HL-60 (cell line): ENCODE results near the gene TSPAN17.

Experiments used
- DNase-seq, 2 experiments: peaks; one replicate each; pipeline ENCODE4 v3.0.0-alpha.2; 2010 to 2020; ENCODE audit warnings: low read depth in 1 of 2, low spot score in 1 of 2
- H3K27ac ChIP-seq: fragments of 250-450 bp; sonication (Bioruptor Pico); replicated peaks from 2 replicates; pipeline ENCODE4 v1.5.1; 2020; ENCODE audit warnings: mild to moderate bottlenecking, moderate library complexity
- H3K27me3 ChIP-seq: fragments of 250-450 bp; sonication (Bioruptor Pico); 2 replicates; pipeline ENCODE4 v1.5.1; 2021; ENCODE audit warnings: mild to moderate bottlenecking, moderate library complexity; ENCODE audit not compliant: insufficient read depth, poor library complexity, severe bottlenecking
- H3K4me3 ChIP-seq: replicated peaks from 2 replicates; pipeline ENCODE4 v1.5.1; 2011; ENCODE audit warnings: mild to moderate bottlenecking, control low read depth, low read length; ENCODE audit not compliant: insufficient read depth
- GABPA ChIP-seq: IDR thresholded peaks from 2 replicates; pipeline ENCODE4 v1.6.1; 2012; ENCODE audit warnings: low read depth
- POLR2AphosphoS5 ChIP-seq: IDR thresholded peaks from 2 replicates; pipeline ENCODE4 v1.6.1; 2012; ENCODE audit warnings: low read depth
- SPI1 ChIP-seq: IDR thresholded peaks from 2 replicates; pipeline ENCODE4 v1.6.1; 2012; ENCODE audit warnings: low read depth, mild to moderate bottlenecking, borderline replicate concordance
- TF ChIP-seq, protein P1 (sequence below): IDR thresholded peaks from 2 replicates; pipeline ENCODE4 v1.6.1; 2012; ENCODE audit warnings: low read depth; ENCODE audit not compliant: insufficient replicate concordance
- TF ChIP-seq, protein P2 (sequence below): IDR thresholded peaks from one replicate; pipeline ENCODE4 v1.5.1; 2011; ENCODE audit warnings: low read length, control low read depth, inconsistent platforms; ENCODE audit not compliant: insufficient read depth

Gene TSPAN17

DNA sequence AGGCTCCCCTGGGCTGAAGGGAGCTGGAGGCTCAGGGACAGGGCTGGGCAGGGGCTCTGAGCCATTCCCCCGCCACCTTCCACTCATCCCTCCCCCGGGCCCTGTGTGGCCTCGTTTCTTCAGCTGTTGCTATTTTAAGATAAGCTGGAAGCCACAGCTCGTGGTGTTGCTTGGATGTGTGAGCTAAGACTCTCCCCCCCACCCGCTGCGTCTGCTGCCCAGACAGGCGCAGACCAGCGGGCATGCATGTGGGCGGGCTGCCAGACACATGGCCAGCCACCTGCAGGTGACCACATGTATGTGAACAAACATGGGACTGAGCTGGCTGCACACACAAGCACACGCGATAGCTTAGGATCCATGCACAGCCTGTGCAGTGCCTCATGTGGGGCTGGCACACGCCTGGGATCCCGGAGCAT lies 25.6 kb upstream of the TSPAN17 start:
- H3K27ac ChIP-seq, result no peak overlapping the region
- TF ChIP-seq POLR2AphosphoS5, result no peak
- TF ChIP-seq, protein P1, sequence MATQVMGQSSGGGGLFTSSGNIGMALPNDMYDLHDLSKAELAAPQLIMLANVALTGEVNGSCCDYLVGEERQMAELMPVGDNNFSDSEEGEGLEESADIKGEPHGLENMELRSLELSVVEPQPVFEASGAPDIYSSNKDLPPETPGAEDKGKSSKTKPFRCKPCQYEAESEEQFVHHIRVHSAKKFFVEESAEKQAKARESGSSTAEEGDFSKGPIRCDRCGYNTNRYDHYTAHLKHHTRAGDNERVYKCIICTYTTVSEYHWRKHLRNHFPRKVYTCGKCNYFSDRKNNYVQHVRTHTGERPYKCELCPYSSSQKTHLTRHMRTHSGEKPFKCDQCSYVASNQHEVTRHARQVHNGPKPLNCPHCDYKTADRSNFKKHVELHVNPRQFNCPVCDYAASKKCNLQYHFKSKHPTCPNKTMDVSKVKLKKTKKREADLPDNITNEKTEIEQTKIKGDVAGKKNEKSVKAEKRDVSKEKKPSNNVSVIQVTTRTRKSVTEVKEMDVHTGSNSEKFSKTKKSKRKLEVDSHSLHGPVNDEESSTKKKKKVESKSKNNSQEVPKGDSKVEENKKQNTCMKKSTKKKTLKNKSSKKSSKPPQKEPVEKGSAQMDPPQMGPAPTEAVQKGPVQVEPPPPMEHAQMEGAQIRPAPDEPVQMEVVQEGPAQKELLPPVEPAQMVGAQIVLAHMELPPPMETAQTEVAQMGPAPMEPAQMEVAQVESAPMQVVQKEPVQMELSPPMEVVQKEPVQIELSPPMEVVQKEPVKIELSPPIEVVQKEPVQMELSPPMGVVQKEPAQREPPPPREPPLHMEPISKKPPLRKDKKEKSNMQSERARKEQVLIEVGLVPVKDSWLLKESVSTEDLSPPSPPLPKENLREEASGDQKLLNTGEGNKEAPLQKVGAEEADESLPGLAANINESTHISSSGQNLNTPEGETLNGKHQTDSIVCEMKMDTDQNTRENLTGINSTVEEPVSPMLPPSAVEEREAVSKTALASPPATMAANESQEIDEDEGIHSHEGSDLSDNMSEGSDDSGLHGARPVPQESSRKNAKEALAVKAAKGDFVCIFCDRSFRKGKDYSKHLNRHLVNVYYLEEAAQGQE, result no peak
- TF ChIP-seq, protein P2, sequence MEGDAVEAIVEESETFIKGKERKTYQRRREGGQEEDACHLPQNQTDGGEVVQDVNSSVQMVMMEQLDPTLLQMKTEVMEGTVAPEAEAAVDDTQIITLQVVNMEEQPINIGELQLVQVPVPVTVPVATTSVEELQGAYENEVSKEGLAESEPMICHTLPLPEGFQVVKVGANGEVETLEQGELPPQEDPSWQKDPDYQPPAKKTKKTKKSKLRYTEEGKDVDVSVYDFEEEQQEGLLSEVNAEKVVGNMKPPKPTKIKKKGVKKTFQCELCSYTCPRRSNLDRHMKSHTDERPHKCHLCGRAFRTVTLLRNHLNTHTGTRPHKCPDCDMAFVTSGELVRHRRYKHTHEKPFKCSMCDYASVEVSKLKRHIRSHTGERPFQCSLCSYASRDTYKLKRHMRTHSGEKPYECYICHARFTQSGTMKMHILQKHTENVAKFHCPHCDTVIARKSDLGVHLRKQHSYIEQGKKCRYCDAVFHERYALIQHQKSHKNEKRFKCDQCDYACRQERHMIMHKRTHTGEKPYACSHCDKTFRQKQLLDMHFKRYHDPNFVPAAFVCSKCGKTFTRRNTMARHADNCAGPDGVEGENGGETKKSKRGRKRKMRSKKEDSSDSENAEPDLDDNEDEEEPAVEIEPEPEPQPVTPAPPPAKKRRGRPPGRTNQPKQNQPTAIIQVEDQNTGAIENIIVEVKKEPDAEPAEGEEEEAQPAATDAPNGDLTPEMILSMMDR, result no peak
- no peak for TF ChIP-seq GABPA
- TF ChIP-seq SPI1, result no peak
- peaks cover 53% of the 10 kb centered on the region for H3K27me3 ChIP-seq
- no peak for DNase-seq
- H3K4me3 ChIP-seq, result no peak overlapping the region

DNA sequence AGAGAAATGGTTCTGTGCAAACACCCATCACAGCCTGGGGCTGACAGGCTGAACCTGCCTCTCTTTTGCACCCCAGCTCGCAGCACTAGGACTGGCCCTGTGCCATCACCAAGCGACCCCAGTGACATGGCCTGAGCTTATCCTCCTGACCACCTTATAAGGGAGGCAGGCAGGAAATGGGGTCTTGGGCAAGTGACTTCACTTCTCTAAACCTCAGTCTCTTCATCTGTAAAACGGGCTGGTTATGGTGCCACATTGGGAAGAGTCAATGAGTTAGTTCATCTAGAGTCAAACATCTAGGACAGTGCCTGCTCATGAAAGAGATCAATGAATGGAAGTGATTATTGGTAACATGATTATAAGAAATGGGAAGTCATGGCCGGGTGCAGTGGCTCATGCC lies 23.1 kb upstream of the TSPAN17 start:
- peaks cover 53% of the 10 kb centered on the region for H3K27me3 ChIP-seq
- no peak for DNase-seq
- H3K4me3 ChIP-seq, result no peak overlapping the region
- H3K27ac ChIP-seq, result no peak overlapping the region
- no peak for TF ChIP-seq SPI1
- no peak for TF ChIP-seq GABPA
- no peak for TF ChIP-seq POLR2AphosphoS5
- TF ChIP-seq, protein P2, result no peak
- TF ChIP-seq, protein P1, result no peak

DNA sequence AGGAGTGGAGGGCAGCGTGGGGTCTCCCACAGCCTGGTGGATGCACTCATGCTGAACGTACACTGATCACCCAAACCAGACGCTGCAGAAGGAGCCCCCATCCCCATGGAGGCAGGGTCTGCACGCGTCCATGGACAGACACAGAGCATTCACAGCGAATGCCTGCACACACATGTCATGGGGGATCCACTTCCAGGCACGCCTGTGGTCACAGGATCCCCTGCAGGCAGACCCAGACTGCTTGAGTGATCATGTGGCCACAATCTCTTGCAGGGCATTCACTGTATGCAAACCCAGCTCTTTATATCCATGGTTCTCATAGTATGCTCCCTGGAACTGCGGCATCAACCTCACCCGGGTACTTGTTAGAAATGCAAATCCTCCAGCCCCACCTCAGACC lies 22.3 kb upstream of the TSPAN17 start:
- no peak overlapping the region for H3K27ac ChIP-seq
- peaks cover 53% of the 10 kb centered on the region for H3K27me3 ChIP-seq
- TF ChIP-seq, protein P1, result no peak
- no peak for TF ChIP-seq SPI1
- no peak for TF ChIP-seq GABPA
- TF ChIP-seq POLR2AphosphoS5, result no peak
- TF ChIP-seq, protein P2, result no peak
- H3K4me3 ChIP-seq, result no peak overlapping the region
- no peak for DNase-seq
